GM23248 (cell line): ENCODE measurements around the gene ZNF783. TPM values are rescaled to one million over a fixed set of nuclear protein-coding genes. Genes with fewer than 3 reads are reported as not detected.

Source experiments
- DNase-seq: peaks from one replicate; pipeline ENCODE4 v3.0.0-alpha.2; 2015
- H2AFZ ChIP-seq: fragments of 200-600 bp; sonication (generic); 2 replicates; pipeline ENCODE4 v1.6.1; 2016; ENCODE audit warnings: antibody characterized with exemption
- H3F3A ChIP-seq: fragments of 200-600 bp; sonication (generic); 2 replicates; pipeline ENCODE4 v1.6.1; 2016; ENCODE audit warnings: mild to moderate bottlenecking, antibody characterized with exemption, mixed run types; ENCODE audit not compliant: insufficient read depth
- H3K27ac ChIP-seq: fragments of 200-600 bp; sonication (generic); 2 replicates; pipeline ENCODE4 v1.5.1; 2016; ENCODE audit warnings: mild to moderate bottlenecking
- H3K27me3 ChIP-seq: fragments of 200-600 bp; sonication (generic); replicated peaks from 2 replicates; pipeline ENCODE4 v1.6.1; 2016; ENCODE audit warnings: mild to moderate bottlenecking; ENCODE audit not compliant: insufficient read depth
- H3K36me3 ChIP-seq: fragments of 200-600 bp; sonication (generic); 2 replicates; pipeline ENCODE4 v1.6.1; 2016; ENCODE audit warnings: low read depth, mild to moderate bottlenecking
- H3K4me1 ChIP-seq: fragments of 200-600 bp; sonication (generic); 2 replicates; pipeline ENCODE4 v1.6.1; 2016; ENCODE audit warnings: mild to moderate bottlenecking; ENCODE audit not compliant: insufficient read depth
- H3K4me2 ChIP-seq: fragments of 200-600 bp; sonication (generic); one replicate; pipeline ENCODE4 v1.6.1; 2016; ENCODE audit warnings: mild to moderate bottlenecking; ENCODE audit not compliant: unreplicated experiment
- H3K4me3 ChIP-seq: fragments of 200-600 bp; sonication (generic); 2 replicates; pipeline ENCODE4 v1.5.1; 2016; ENCODE audit warnings: mild to moderate bottlenecking
- H3K79me2 ChIP-seq: fragments of 200-600 bp; sonication (generic); 2 replicates; pipeline ENCODE4 v1.6.1; 2016; ENCODE audit warnings: mild to moderate bottlenecking; ENCODE audit not compliant: insufficient read depth
- H3K9ac ChIP-seq: fragments of 200-600 bp; sonication (generic); 2 replicates; pipeline ENCODE4 v1.6.1; 2016; ENCODE audit warnings: mild to moderate bottlenecking
- H3K9me2 ChIP-seq: fragments of 200-600 bp; sonication (generic); 2 replicates; pipeline ENCODE4 v1.6.1; 2016; ENCODE audit warnings: mixed run types, mild to moderate bottlenecking, moderate library complexity; ENCODE audit not compliant: insufficient read depth
- H3K9me3 ChIP-seq: fragments of 200-600 bp; sonication (generic); one replicate; pipeline ENCODE4 v1.6.1; 2017; ENCODE audit warnings: low read depth
- H4K20me1 ChIP-seq: fragments of 200-600 bp; sonication (generic); 2 replicates; pipeline ENCODE4 v1.6.0; 2016; ENCODE audit not compliant: insufficient read depth
- EZH2 ChIP-seq: fragments of 200-600 bp; sonication (generic); IDR thresholded peaks from 2 replicates; pipeline ENCODE4 v1.6.1; 2018; ENCODE audit warnings: antibody characterized with exemption, mild to moderate bottlenecking; ENCODE audit not compliant: insufficient read depth, poor library complexity, severe bottlenecking
- EZH2phosphoT487 ChIP-seq: fragments of 200-600 bp; sonication (generic); IDR thresholded peaks from 2 replicates; pipeline ENCODE4 v1.6.1; 2018; ENCODE audit warnings: antibody characterized with exemption, moderate library complexity, mild to moderate bottlenecking, low read depth; ENCODE audit not compliant: insufficient read depth
- WGBS, 2 experiments: methylation state at CpG; one replicate each; pipeline ENCODE4 v1.1.6; 2015 to 2017; ENCODE audit warnings: low lambda C conversion rate in 2 of 2, low coverage in 1 of 2; ENCODE audit errors: missing lambda C conversion rate in 2 of 2; 5-methylcytosine and 5-hydroxymethylcytosine counted together
- in situ Hi-C: fragments of 300-500 bp; cut with MboI; formaldehyde crosslinking; loops from 2 replicates; pipeline ENCODE4 v1.15.0; 2020
- polyA plus RNA-seq: library from polyadenylated mRNA; unstranded; fragments of >200 nt; fragmentation: Nextera tagmentation; extraction: Ambion mirVana; gene quantifications from 2 replicates; pipeline ENCODE4 v1.2.1, GENCODE V29; 2016
- total RNA-seq: library from RNA; depleted of rRNA; stranded (reverse); fragments of >200 nt; shearing (Covaris generic); gene quantifications from 2 replicates; pipeline ENCODE4 v1.2.3, GENCODE V29; 2014

ZNF783 gene
- total and polyA plus RNA-seq, 2 experiments from 2014 or later = 3.6 to 8.6 TPM

- Histone ChIP-seq H3K79me2 (no peaks in the 10 kb centered on the region), H3K9ac (no peak overlapping the region), H3K4me2 (no peak overlapping the region), H3K4me3 (no peak overlapping the region), H3K9me2 (no peaks in the 10 kb centered on the region), H4K20me1 (no peaks in the 10 kb centered on the region), H3K9me3 (no peaks in the 10 kb centered on the region), H3K36me3 (no peaks in the 10 kb centered on the region; the same call in 1 of the 2 replicates), H3K4me1 (no peaks in the 10 kb centered on the region), H3F3A (no peaks in the 10 kb centered on the region), H3K27me3 (no peaks in the 10 kb centered on the region), H2AFZ (no peak overlapping the region), H3K27ac (no peak overlapping the region)
- DNase-seq = no peak
- WGBS, 2 experiments = 91% methylated on average over 16 of the region's 16 CpGs
- in situ Hi-C loops = no loop called here
- no peak for TF ChIP-seq EZH2phosphoT487
- no peak for TF ChIP-seq EZH2
These were observed 29.9 kb downstream of the ZNF783 start for GRCh38 chr7:149291781-149292461.

GRCh38 chr7:149292462-149292823 is 30.4 kb downstream of the ZNF783 start:
- Histone ChIP-seq H3K4me2 (no peak overlapping the region), H2AFZ (no peak overlapping the region), H3K36me3 (no peaks in the 10 kb centered on the region; the same call in 1 of the 2 replicates), H3K27me3 (no peaks in the 10 kb centered on the region), H3K79me2 (no peaks in the 10 kb centered on the region), H3K4me1 (no peaks in the 10 kb centered on the region), H3K9ac (no peak overlapping the region), H3F3A (no peaks in the 10 kb centered on the region), H3K4me3 (no peak overlapping the region), H3K9me2 (no peaks in the 10 kb centered on the region), H4K20me1 (no peaks in the 10 kb centered on the region), H3K27ac (no peak overlapping the region), H3K9me3 (no peaks in the 10 kb centered on the region)
- 69 to 76% methylated on average over 9 of the region's 9 CpGs for WGBS, 2 experiments
- TF ChIP-seq EZH2 = no peak
- in situ Hi-C loops = no loop called here
- DNase-seq = no peak

GRCh38 chr7:149293338-149293737 is 31.3 kb downstream of the ZNF783 start:
- Histone ChIP-seq H3K9me3 (no peaks in the 10 kb centered on the region), H3F3A (no peaks in the 10 kb centered on the region), H3K36me3 (no peaks in the 10 kb centered on the region; the same call in 1 of the 2 replicates), H2AFZ (no peak overlapping the region), H3K27me3 (no peaks in the 10 kb centered on the region), H3K9ac (no peak overlapping the region), H3K9me2 (no peaks in the 10 kb centered on the region), H3K79me2 (no peaks in the 10 kb centered on the region), H3K4me3 (no peak overlapping the region), H3K27ac (no peak overlapping the region), H4K20me1 (no peaks in the 10 kb centered on the region), H3K4me1 (no peaks in the 10 kb centered on the region), H3K4me2 (no peak overlapping the region)
- in situ Hi-C loops = no loop called here
- no peak for DNase-seq
- TF ChIP-seq EZH2 = no peak
- no peak for TF ChIP-seq EZH2phosphoT487
- 93 to 96% methylated on average over 9 of the region's 9 CpGs for WGBS, 2 experiments

GRCh38 chr7:149293946-149294633 is 32.1 kb downstream of the ZNF783 start:
- no peaks in the 10 kb centered on the region for H3K4me1 ChIP-seq
- H3K9me2 ChIP-seq = no peaks in the 10 kb centered on the region
- TF ChIP-seq EZH2phosphoT487 (no peak), EZH2 (no peak)
- no peak overlapping the region for H3K4me3 ChIP-seq
- H3K79me2 ChIP-seq = no peaks in the 10 kb centered on the region
- no peak overlapping the region for H3K9ac ChIP-seq
- in situ Hi-C loops = no loop called here
- DNase-seq = no peak
- H3F3A ChIP-seq = no peaks in the 10 kb centered on the region
- H3K27me3 ChIP-seq = no peaks in the 10 kb centered on the region
- H3K36me3 ChIP-seq = no peaks in the 10 kb centered on the region; the same call in 1 of the 2 replicates
- WGBS, 2 experiments = 83 to 86% methylated on average over 10 to 15 of the region's 15 CpGs
- H4K20me1 ChIP-seq = no peaks in the 10 kb centered on the region
- no peaks in the 10 kb centered on the region for H3K9me3 ChIP-seq
- no peak overlapping the region for H2AFZ ChIP-seq
- H3K4me2 ChIP-seq = no peak overlapping the region
- H3K27ac ChIP-seq = no peak overlapping the region
